Gastrocnemius medialis (tissue), 4 donors: ENCODE data around the gene KRT73. TPM values are rescaled to one million over a fixed set of nuclear protein-coding genes. Genes with fewer than 3 reads are reported as not detected.

Experiments used
- ATAC-seq, 2 donors: fragments of 150-250 bp; one replicate each; pipeline ENCODE4 v1.9.1; 2016
- DNase-seq, 2 donors: peaks; one replicate each; pipeline ENCODE4 v3.0.0-alpha.2; 2019
- H3K27ac ChIP-seq, 4 donors: fragments of 200-600 bp; sonication (generic); 1 replicate in 1 of 4; 2 replicates in 3 of 4; pipeline ENCODE4 v1.5.1; 2016 to 2018; ENCODE audit warnings: mild to moderate bottlenecking in 2 of 4, moderate library complexity in 1 of 4
- H3K27me3 ChIP-seq, 3 donors: fragments of 200-600 bp; sonication (generic) in 2 of 3; 1 replicate in 1 of 3; 2 replicates in 2 of 3; pipeline versions ENCODE4 v1.5.1 to v1.6.0; 2016 to 2019; ENCODE audit warnings: mild to moderate bottlenecking in 1 of 3, moderate library complexity in 1 of 3
- H3K36me3 ChIP-seq, 2 donors: fragments of 200-600 bp; sonication (generic) in 1 of 2; one replicate each; pipeline ENCODE4 v1.5.1; 2017 to 2018
- H3K4me1 ChIP-seq, 2 donors: fragments of 200-600 bp; sonication (generic) in 1 of 2; one replicate each; pipeline ENCODE4 v1.5.1; 2016 to 2017; ENCODE audit warnings: mild to moderate bottlenecking in 2 of 2
- H3K4me3 ChIP-seq, 4 donors: fragments of 200-600 bp; sonication (generic) in 3 of 4; 1 replicate in 1 of 4; 2 replicates in 3 of 4; pipeline ENCODE4 v1.5.1; 2016 to 2019; ENCODE audit warnings: mild to moderate bottlenecking in 2 of 4
- H3K9me3 ChIP-seq, 3 donors: fragments of 200-600 bp; sonication (generic) in 2 of 3; 1 replicate in 1 of 3; 2 replicates in 2 of 3; pipeline ENCODE4 v1.5.1; 2016 to 2019
- CTCF ChIP-seq, 5 experiments: fragments of 450-650 bp in 3 of 5; fragments of 200-600 bp in 2 of 5; sonication (generic) in 2 of 5; IDR thresholded peaks in 4 of 5; conservative IDR thresholded peaks in 1 of 5; 1 replicate in 4 of 5; 2 replicates in 1 of 5; pipeline ENCODE4 v1.5.1; 2016 to 2019; ENCODE audit warnings: antibody characterized with exemption in 5 of 5, mild to moderate bottlenecking in 3 of 5, moderate library complexity in 3 of 5
- POLR2A ChIP-seq, 2 donors: fragments of 450-650 bp; IDR thresholded peaks; one replicate each; pipeline ENCODE4 v1.6.1; 2017; ENCODE audit warnings: antibody characterized with exemption in 2 of 2, mild to moderate bottlenecking in 2 of 2, moderate library complexity in 2 of 2
- in situ Hi-C, 4 donors: fragments of 200-750 bp; cut with MboI; loops; one replicate each; pipeline versions ENCODE4 v1.15.0 to v1.8.0; 2017; ENCODE audit warnings: low sequenced_read_pairs in 4 of 4
- intact Hi-C: fragments of 100-400 bp; cut with DNase I; formaldehyde crosslinking; loops from one replicate; pipeline ENCODE4 v1.15.1; 2023; ENCODE audit warnings: low total_unique reads
- total RNA-seq, 4 donors: library from RNA; depleted of rRNA; stranded (reverse); fragments of >200 nt; gene quantifications; one replicate each; pipeline versions ENCODE4 v1.1.0 to v1.2.3, GENCODE V29; 2016

KRT73 gene
- total RNA-seq, 4 donors from 2014 or later: not detected

DNA sequence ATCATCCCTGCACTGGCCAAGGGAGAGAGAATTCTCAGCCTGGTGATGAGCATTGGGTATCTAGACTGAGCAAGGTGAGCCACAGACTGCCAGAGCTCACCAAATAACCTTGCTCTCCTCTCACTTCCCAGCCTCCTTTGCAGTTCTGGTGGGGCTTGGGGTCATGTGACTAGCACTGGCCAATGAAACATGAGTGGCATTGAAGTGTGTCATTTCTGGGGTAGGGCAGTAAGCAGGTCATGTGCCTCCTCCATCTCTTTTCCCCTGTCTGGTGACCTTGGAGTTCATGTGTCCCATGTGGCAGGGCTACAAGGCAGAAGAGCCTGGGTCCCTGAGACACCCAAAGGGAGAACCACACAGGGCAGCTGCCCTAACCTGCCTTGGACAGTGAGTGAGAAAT is 13.5 kb downstream of the KRT73 start:
- in situ Hi-C loops (no loop called here), intact Hi-C loops (no loop called here)

GRCh38 chr12:52603314-52603713 is 15.0 kb downstream of the KRT73 start:
- TF ChIP-seq CTCF (IDR thresholded peaks at IDR 0.05 in 4 of 5, conservative IDR thresholded peaks at IDR 0.05 in 1 of 5): no peak
- no peak for TF ChIP-seq POLR2A (IDR thresholded peaks at IDR 0.05)
- no peak for ATAC-seq
- in situ Hi-C loops: no loop called here

More for the DNA sequence above, 13.5 kb downstream of the KRT73 start:
- TF ChIP-seq POLR2A (IDR thresholded peaks at IDR 0.05) (no peak), CTCF (IDR thresholded peaks at IDR 0.05 in 4 of 5, conservative IDR thresholded peaks at IDR 0.05 in 1 of 5) (no peak)
- DNase-seq: no peak
- H3K36me3 ChIP-seq: no peaks in the 10 kb centered on the region
- peaks cover 15 to 30% (median 15%) of the 10 kb centered on the region in 3 donors for H3K27me3 ChIP-seq
- no peaks in the 10 kb centered on the region for H3K4me1 ChIP-seq
- H3K4me3 ChIP-seq: no peak overlapping the region
- ATAC-seq: no peak
- no peak overlapping the region for H3K27ac ChIP-seq
- H3K9me3 ChIP-seq: no peaks in the 10 kb centered on the region

GRCh38 chr12:52602552-52602951 is 15.8 kb downstream of the KRT73 start:
- intact Hi-C loops: no loop called here
- H3K36me3 ChIP-seq: no peaks in the 10 kb centered on the region
- no peaks in the 10 kb centered on the region for H3K4me1 ChIP-seq
- in situ Hi-C loops: no loop called here
- peaks cover 15 to 32% (median 20%) of the 10 kb centered on the region in 3 donors for H3K27me3 ChIP-seq
- H3K27ac ChIP-seq: no peak overlapping the region
- no peak overlapping the region for H3K4me3 ChIP-seq
- no peak for DNase-seq
- TF ChIP-seq CTCF (IDR thresholded peaks at IDR 0.05 in 4 of 5, conservative IDR thresholded peaks at IDR 0.05 in 1 of 5) (no peak), POLR2A (IDR thresholded peaks at IDR 0.05) (no peak)
- ATAC-seq: no peak
- no peaks in the 10 kb centered on the region for H3K9me3 ChIP-seq

More at GRCh38 chr12:52603314-52603713, 15.0 kb downstream of the KRT73 start:
- Histone ChIP-seq H3K4me3 (no peak overlapping the region), H3K4me1 (no peaks in the 10 kb centered on the region), H3K36me3 (no peaks in the 10 kb centered on the region), H3K27me3 (peaks cover 15 to 32% (median 20%) of the 10 kb centered on the region in 3 donors), H3K9me3 (no peaks in the 10 kb centered on the region), H3K27ac (no peak overlapping the region)
- no peak for DNase-seq
- intact Hi-C loops: no loop called here

DNA sequence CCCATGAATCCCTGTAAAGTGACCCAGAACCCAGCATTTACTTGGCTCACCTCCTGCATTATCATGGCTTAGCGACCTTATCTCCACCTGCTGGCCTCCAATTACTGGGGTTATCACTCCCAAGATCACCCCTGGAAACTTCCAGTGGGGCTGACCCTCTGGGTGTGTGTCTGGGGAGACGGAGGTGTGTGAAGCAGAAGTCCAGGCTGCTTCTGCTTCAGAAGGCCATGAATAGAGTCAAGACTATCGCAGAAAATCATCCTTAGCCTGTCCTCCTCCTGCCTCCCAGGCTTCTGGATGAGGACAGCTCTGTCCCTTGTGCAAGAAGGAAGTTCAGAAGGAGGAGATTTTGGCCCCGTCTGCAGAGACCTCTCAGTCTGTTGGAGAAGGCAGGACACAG is 16.7 kb downstream of the KRT73 start:
- Histone ChIP-seq H3K4me3 (no peak overlapping the region), H3K4me1 (no peaks in the 10 kb centered on the region), H3K9me3 (no peaks in the 10 kb centered on the region), H3K36me3 (no peaks in the 10 kb centered on the region), H3K27me3 (peaks cover 15 to 32% (median 20%) of the 10 kb centered on the region in 3 donors), H3K27ac (no peak overlapping the region)
- in situ Hi-C loops: no loop called here
- ATAC-seq (no peak), DNase-seq (no peak)
- no peak for TF ChIP-seq CTCF (IDR thresholded peaks at IDR 0.05 in 4 of 5, conservative IDR thresholded peaks at IDR 0.05 in 1 of 5)
- no peak for TF ChIP-seq POLR2A (IDR thresholded peaks at IDR 0.05)
- intact Hi-C loops: no loop called here

DNA sequence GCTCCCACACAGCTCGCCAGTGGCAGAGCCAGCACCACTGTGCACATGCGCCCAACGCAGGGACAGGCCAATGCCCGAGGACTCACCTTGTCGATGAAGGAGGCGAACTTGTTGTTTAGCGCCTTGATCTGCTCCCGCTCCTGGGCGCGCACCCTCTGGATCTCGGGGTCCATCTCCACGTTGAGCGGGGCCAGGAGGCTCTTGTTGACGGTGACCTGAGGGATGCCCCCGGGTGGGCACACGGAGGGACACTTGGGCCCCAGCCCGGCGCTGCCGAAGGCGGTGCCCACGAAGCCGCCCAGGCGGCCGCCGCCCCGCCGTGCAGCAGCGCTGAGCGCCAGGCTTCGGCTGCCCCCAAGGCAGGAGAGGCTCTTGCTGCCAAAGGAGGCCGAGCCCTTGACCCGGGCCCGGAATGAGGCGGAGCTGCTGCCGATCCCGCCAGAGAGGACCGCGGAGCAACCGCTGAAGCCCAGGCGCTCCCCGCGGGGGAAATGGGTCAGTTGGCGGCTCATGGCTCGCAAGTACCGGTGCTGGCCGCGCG is 17.3 kb downstream of the KRT73 start, which contains the start of gene KRT72:
Gene KRT72, minus strand, starts transcription at position 523 of the 541 bp plus-strand sequence. Its CDS starts 11 bp downstream, at position 512.
- Histone ChIP-seq H3K36me3 (no peaks in the 10 kb centered on the region), H3K27ac (no peak within 1 kb of the TSS), H3K4me1 (no peaks in the 10 kb centered on the region), H3K9me3 (no peaks in the 10 kb centered on the region), H3K4me3 (no peak within 1 kb of the TSS), H3K27me3 (peaks cover 15 to 32% (median 20%) of the 10 kb centered on the region in 3 donors)
- in situ Hi-C loops (no loop called here), intact Hi-C loops (no loop called here)
- DNase-seq (no peak), ATAC-seq (no peak)
- TF ChIP-seq CTCF (IDR thresholded peaks at IDR 0.05 in 4 of 5, conservative IDR thresholded peaks at IDR 0.05 in 1 of 5): no peak
- TF ChIP-seq POLR2A (IDR thresholded peaks at IDR 0.05): no peak
